A549 treated with CpdA at 1 μM for 4 hours (cell line): Measurements from ENCODE around the gene FRMD4A. TPM values are rescaled to one million over a fixed set of nuclear protein-coding genes. Genes with fewer than 3 reads are reported as not detected.

Experiments used
- total RNA-seq: library from RNA; stranded (reverse); fragments of 200-300 nt; extraction: Qiagen RNA extraction; gene quantifications from 5 replicates; pipeline ENCODE4 v1.2.3, GENCODE V29; 2022; ENCODE audit warnings: low read depth

Gene FRMD4A
- 3.8 to 6.0 TPM (median 4.6 TPM) in 5 replicates for total RNA-seq

DNA sequence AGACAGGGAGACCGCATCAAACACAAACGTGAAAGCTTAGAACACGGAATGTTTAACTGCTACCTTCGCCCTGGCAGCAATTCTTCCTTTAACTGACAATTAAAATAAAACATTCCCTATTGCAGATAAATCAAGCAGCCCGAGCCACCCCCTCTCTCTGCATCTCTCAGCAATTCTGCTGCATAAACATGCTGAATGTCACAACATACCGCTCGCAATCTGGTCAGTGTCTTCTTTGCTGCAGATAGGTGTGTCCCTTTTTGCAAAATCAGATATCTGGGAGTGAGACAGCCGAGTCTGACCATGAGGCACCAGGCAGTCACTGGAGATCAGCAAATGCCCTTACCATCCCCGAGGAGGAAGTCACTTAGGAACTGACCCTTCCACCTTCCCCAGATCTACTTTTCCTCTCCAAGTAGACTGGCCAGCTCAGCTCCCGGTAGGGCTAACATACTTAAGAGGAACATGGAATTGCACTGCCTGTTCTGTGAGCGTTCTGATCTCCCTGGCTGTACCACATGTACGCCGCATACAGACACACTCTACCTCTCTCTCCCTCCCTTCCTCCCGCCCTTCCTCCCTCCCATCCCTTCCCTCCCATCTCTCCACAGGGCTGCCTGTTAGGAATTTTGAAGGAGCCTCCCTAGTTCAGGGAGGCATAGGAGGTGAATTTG is at the start of gene FRMD4A:
FRMD4A (minus strand) TSS at position 537 of the 674 bp plus-strand sequence.

